DMS53 (cell line): ENCODE data around the gene TKTL2.
"Not testable (repeated sequence)": the region's sequence is repeated elsewhere in the genome, so short reads cannot be mapped to it uniquely, and the experiment has no call there.

ENCODE experiments used
- DNase-seq: peaks from one replicate; lab custom pipeline; 2025; lab: John Stamatoyannopoulos, UW

Gene TKTL2

DNA sequence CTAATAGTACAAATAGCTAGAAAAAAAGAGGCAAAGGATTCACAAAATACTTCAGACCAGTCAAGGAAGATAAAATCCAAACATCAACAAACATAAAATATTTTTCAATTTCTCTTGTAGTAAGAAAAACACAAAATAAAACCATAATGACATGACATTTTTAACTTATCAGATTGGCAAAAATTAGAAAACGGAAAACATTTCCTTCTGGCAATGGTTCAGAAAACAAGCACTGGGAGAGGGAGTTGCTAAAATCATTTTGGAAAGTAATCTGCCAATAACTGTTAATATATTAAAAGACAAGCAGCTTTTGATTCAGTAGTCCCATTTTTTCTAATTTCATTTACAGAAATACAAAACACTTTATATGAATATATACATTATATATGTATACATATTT, 26.1 kb downstream of the TKTL2 start:
- no peak for DNase-seq

DNA sequence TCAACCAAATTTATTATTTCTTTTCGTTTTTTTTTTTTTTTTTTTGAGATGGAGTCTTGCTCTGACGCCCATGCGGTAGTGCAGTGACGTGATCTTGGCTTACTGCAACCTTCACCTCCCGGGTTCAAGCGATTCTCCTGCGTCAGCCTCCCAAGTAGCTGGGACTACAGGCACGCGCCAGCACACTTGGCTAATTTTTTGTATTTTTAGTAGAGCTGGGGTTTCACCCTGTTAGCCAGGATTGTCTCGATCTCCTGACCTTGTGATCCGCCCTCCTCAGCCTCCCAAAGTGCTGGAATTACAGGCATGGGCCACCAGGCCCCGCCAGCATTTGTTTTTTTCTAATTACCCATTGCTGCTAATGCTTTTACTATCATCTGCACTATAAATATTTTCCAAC, 26.5 kb downstream of the TKTL2 start:
- not testable (repeated sequence) for DNase-seq

DNA sequence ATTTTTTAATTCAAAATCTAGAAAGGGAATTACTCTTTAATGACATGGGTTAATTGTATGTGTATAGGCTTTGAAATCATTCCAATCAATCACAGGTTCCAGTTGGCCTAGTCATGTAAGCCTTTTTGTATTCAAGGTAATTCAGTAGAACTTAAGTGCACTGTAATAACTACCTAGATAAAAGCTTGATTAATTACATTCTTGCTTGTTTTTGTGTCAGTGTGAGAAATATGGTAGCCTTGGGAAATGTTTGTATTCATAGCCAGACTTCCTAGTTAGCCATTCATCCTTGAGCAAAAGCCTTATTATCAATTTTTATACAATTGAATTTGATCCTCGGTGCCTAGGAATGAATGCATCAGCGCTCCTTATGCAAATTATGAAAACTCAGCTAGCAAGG, 33.5 kb downstream of the TKTL2 start:
- no peak for DNase-seq
